ENCODE data around the gene LCNL1.
A peak's percentile ranks its signal among the peaks of the same experiment; 100 is the strongest.
"Not testable (repeated sequence)": the region's sequence is repeated elsewhere in the genome, so short reads cannot be mapped to it uniquely, and the experiment has no call there.

Gene LCNL1

DNA sequence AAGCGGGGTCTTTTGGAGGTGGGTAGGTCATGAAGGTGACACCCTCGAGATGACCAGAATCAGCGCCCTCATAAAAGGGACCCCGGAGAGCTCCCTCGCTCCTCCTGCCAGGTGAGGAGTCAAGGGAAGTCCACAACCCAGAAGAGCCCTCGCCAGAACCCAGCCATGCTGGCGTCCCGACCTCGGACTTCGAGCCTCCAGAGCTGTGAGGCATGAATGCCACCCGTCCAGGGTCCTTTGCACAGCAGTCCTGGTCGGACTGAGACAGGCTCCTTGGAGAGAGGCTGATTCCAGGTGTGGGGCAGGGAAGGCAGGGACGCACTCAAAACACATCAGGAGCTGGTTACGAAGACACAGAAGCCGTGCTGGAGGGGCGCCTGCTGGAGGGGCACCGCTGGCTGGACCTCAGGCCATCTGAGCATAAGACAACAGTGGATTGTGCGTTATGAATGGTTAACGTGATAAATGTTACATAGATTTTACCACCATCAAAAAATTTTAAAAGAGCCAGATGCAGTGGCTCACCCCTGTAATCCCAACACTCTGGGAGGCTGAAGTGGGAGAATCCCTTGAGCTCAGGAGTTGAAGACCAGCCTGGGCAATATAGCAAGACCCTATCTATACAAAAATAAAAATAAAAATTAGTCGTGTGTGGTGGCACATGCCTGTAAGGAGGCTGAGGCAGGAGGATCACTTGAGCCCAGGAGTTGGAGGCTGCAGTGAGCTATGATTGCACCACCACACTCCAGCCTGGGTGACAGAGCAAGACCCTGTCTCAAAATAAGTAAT is 19.3 kb downstream of the LCNL1 start:
- Mint-ChIP-seq H3K4me1 (ENCODE audit: low read depth in 2 of 2) (peaks cover 39% of the 10 kb centered on the region in 2 donors), H3K36me3 (ENCODE audit: insufficient read depth) (peaks cover 26% of the 10 kb centered on the region), H3K9me3 (no peaks in the 10 kb centered on the region), H3K27me3 (no peaks in the 10 kb centered on the region), H3K4me3 (peak overlapping the region in 1 of 2 donors; percentile 46), H3K27ac (no peak overlapping the region)
- DNase-seq (no peak), ATAC-seq (replicated peaks) (no peak)

DNA sequence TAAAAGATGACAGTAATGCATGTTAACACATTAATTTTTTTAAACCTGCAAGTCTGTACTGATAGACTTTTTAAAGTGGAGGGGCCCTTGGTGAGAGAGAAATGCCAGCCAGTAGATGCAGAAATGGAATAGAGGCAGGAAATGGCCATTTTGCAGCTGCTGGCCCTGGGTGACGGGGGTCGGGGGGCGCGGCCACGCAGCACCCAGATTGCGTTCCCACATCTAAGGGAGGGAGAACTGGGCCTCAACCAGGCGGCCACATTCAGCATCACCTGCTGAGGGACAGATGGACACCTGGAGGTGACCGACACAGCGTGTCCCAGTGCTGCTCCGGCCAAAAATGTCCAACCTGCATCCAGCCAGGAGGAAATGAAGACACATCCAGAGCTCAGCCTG is 19.9 kb downstream of the LCNL1 start:
- DNase-seq (no peak), ATAC-seq (replicated peaks) (no peak)
- Mint-ChIP-seq H3K27ac (no peak overlapping the region), H3K27me3 (no peaks in the 10 kb centered on the region), H3K4me1 (ENCODE audit: low read depth in 2 of 2) (peaks cover 34 to 35% of the 10 kb centered on the region in 2 donors), H3K4me3 (peak overlapping the region in 1 of 2 donors; percentile 46), H3K9me3 (no peaks in the 10 kb centered on the region), H3K36me3 (ENCODE audit: insufficient read depth) (peaks cover 26% of the 10 kb centered on the region)

GRCh38 chr9:137004285-137004684 is 21.5 kb downstream of the LCNL1 start:
- not testable (repeated sequence) for DNase-seq, H3K4me3 Mint-ChIP-seq

GRCh38 chr9:137006116-137007003 is 23.6 kb downstream of the LCNL1 start:
- H3K36me3 Mint-ChIP-seq (ENCODE audit: insufficient read depth), result peaks cover 18% of the 10 kb centered on the region
- peaks cover 11 to 12% of the 10 kb centered on the region in 2 donors for H3K4me1 Mint-ChIP-seq (ENCODE audit: low read depth in 2 of 2)
- ATAC-seq (replicated peaks), result peak; percentile 17
- H3K9me3 Mint-ChIP-seq, result no peaks in the 10 kb centered on the region
- no peaks in the 10 kb centered on the region for H3K27me3 Mint-ChIP-seq
- no peak for DNase-seq
- H3K4me3 Mint-ChIP-seq, result peak overlapping the region; percentile 33 to 51
- H3K27ac Mint-ChIP-seq, result peak overlapping the region in 1 of 2 donors; percentile 74

More at GRCh38 chr9:137004285-137004684, 21.5 kb downstream of the LCNL1 start:
- Mint-ChIP-seq H3K27ac (peak overlapping the region in 1 of 2 donors; percentile 21), H3K36me3 (ENCODE audit: insufficient read depth) (peaks cover 18% of the 10 kb centered on the region), H3K4me1 (ENCODE audit: low read depth in 2 of 2) (peaks cover 21% of the 10 kb centered on the region in 2 donors)
- H3K27me3 Mint-ChIP-seq; H3K9me3 Mint-ChIP-seq; ATAC-seq (replicated peaks): not testable (repeated sequence)

DNA sequence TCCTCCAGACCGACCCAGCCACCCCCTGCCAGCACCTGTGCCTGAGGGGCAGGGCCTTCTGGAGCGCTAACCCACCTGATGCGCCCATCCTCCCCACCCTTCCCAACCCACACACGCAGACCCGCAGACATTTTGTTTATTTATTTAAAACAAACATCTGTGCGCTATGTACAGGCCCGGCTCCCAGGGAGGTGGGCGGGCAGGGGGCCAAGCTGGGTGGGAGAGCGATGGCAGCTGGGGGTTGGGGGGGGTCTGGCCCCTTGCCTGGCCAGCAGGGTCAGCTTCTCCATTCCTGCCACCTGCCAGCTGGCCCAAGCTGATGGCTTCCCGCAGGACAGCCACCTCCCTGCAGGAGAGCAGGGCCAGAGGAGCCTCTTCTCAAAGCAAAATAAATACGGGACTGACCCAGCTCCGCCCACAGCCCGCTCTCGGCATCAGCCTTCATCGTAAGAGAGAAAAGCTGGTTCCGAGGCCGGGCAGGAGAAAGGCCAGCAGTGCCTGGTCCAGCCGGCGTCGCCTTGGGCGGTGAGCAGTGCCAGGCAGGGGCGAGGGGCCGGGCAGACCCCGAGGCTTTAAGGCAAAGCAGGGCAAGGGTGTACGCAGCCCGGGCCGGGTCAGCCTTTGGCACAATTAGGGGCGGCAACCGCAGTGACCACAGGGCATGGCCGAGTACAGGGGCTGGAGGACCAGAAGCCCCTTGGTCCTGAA is 24.5 kb downstream of the LCNL1 start:
- Mint-ChIP-seq H3K9me3 (no peaks in the 10 kb centered on the region), H3K36me3 (ENCODE audit: insufficient read depth) (peaks cover 22% of the 10 kb centered on the region), H3K4me3 (no peak overlapping the region), H3K27me3 (no peaks in the 10 kb centered on the region), H3K4me1 (ENCODE audit: low read depth in 2 of 2) (peaks cover 11 to 12% of the 10 kb centered on the region in 2 donors), H3K27ac (peak overlapping the region in 1 of 2 donors; percentile 67)
- DNase-seq, result no peak
- ATAC-seq (replicated peaks), result no peak

DNA sequence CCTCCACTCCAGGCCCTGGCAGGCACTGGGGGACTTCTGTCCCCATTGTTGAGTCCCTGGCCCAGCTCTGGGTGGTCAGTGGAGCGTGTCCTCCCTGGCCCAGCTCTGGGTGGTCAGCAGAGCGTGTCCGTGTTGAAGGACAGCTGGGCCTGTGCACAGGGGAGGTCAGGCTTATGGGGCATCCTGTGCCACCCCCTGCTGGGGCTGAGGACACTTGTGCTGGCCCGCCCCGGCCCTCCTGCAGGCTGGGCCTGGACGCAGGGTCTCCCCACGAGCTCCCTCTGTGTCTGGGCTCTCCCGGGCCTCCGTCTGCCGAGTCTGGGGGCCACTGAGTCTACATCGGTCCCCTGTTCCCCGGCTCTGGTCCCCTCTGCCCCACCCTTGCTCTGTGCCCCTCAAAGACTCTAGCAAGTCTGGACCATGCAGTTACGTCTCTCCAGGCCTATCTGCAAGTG is 25.1 kb downstream of the LCNL1 start:
- Mint-ChIP-seq H3K27me3 (no peaks in the 10 kb centered on the region), H3K36me3 (ENCODE audit: insufficient read depth) (peaks cover 22% of the 10 kb centered on the region), H3K4me1 (ENCODE audit: low read depth in 2 of 2) (peaks cover 11 to 12% of the 10 kb centered on the region in 2 donors), H3K4me3 (no peak overlapping the region), H3K27ac (peak overlapping the region in 1 of 2 donors; percentile 67), H3K9me3 (no peaks in the 10 kb centered on the region)
- no peak for DNase-seq
- ATAC-seq (replicated peaks), result no peak

GRCh38 chr9:137008312-137008711 is 25.5 kb downstream of the LCNL1 start:
- Mint-ChIP-seq H3K27ac (no peak overlapping the region), H3K36me3 (ENCODE audit: insufficient read depth) (peaks cover 22% of the 10 kb centered on the region), H3K27me3 (no peaks in the 10 kb centered on the region), H3K9me3 (no peaks in the 10 kb centered on the region), H3K4me1 (ENCODE audit: low read depth in 2 of 2) (peaks cover 11 to 12% of the 10 kb centered on the region in 2 donors), H3K4me3 (no peak overlapping the region)
- DNase-seq, result no peak
- ATAC-seq (replicated peaks), result no peak

- Mint-ChIP-seq H3K9me3 (no peaks in the 10 kb centered on the region), H3K27me3 (no peaks in the 10 kb centered on the region), H3K4me1 (ENCODE audit: low read depth in 2 of 2) (peaks cover 11 to 12% of the 10 kb centered on the region in 2 donors), H3K36me3 (ENCODE audit: insufficient read depth) (peaks cover 22% of the 10 kb centered on the region), H3K4me3 (no peak overlapping the region), H3K27ac (no peak overlapping the region)
- no peak for DNase-seq
- ATAC-seq (replicated peaks), result no peak
Measured at GRCh38 chr9:137009217-137009616, 26.4 kb downstream of the LCNL1 start.

GRCh38 chr9:137009938-137010732 is 27.3 kb downstream of the LCNL1 start:
- H3K4me3 Mint-ChIP-seq, result no peak overlapping the region
- no peaks in the 10 kb centered on the region for H3K9me3 Mint-ChIP-seq
- H3K36me3 Mint-ChIP-seq (ENCODE audit: insufficient read depth), result peaks cover 17% of the 10 kb centered on the region
- H3K4me1 Mint-ChIP-seq (ENCODE audit: low read depth in 2 of 2), result peaks cover 6 to 7% of the 10 kb centered on the region in 2 donors
- DNase-seq (no peak), ATAC-seq (replicated peaks) (no peak)
- no peaks in the 10 kb centered on the region for H3K27me3 Mint-ChIP-seq
- no peak overlapping the region for H3K27ac Mint-ChIP-seq

GRCh38 chr9:137011156-137011555 is 28.4 kb downstream of the LCNL1 start:
- Mint-ChIP-seq H3K36me3 (ENCODE audit: insufficient read depth) (peaks cover 17% of the 10 kb centered on the region), H3K9me3 (no peaks in the 10 kb centered on the region), H3K27me3 (no peaks in the 10 kb centered on the region), H3K4me3 (no peak overlapping the region), H3K27ac (no peak overlapping the region), H3K4me1 (ENCODE audit: low read depth in 2 of 2) (peaks cover 5 to 6% of the 10 kb centered on the region in 2 donors)
- DNase-seq (no peak), ATAC-seq (replicated peaks) (no peak)

GRCh38 chr9:137011907-137012675 is 29.3 kb downstream of the LCNL1 start:
- Mint-ChIP-seq H3K36me3 (ENCODE audit: insufficient read depth) (peaks cover 10% of the 10 kb centered on the region), H3K9me3 (no peaks in the 10 kb centered on the region), H3K4me3 (no peak overlapping the region), H3K4me1 (ENCODE audit: low read depth in 2 of 2) (no peaks in the 10 kb centered on the region), H3K27ac (no peak overlapping the region), H3K27me3 (no peaks in the 10 kb centered on the region)
- DNase-seq (no peak), ATAC-seq (replicated peaks) (no peak)
